ENCODE data around the gene TARS2.

DNA sequence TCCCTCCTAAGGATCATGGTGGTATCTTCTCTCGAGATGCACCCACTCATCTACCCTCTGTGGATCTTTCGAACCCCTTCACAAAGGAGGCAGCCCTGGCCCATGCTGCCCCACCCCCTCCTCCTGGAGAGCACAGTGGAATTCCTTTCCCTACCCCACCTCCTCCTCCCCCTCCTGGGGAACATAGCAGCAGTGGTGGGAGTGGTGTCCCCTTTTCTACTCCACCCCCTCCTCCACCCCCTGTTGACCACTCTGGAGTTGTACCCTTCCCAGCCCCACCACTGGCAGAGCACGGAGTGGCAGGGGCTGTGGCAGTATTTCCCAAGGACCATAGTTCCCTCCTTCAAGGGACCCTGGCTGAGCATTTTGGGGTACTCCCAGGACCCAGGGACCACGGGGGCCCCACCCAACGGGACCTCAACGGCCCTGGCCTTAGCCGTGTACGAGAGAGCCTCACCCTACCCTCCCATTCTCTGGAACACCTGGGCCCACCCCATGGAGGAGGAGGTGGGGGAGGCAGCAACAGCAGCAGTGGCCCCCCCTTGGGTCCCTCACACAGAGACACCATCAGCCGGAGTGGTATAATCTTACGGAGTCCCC lies 14.5 kb upstream of the TARS2 start:
- TF ChIP-seq, protein P1, sequence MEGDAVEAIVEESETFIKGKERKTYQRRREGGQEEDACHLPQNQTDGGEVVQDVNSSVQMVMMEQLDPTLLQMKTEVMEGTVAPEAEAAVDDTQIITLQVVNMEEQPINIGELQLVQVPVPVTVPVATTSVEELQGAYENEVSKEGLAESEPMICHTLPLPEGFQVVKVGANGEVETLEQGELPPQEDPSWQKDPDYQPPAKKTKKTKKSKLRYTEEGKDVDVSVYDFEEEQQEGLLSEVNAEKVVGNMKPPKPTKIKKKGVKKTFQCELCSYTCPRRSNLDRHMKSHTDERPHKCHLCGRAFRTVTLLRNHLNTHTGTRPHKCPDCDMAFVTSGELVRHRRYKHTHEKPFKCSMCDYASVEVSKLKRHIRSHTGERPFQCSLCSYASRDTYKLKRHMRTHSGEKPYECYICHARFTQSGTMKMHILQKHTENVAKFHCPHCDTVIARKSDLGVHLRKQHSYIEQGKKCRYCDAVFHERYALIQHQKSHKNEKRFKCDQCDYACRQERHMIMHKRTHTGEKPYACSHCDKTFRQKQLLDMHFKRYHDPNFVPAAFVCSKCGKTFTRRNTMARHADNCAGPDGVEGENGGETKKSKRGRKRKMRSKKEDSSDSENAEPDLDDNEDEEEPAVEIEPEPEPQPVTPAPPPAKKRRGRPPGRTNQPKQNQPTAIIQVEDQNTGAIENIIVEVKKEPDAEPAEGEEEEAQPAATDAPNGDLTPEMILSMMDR (IDR thresholded peaks at IDR 0.05), result no peak
- TF ChIP-seq EZH2 (IDR thresholded peaks at IDR 0.05), result no peak

Data from neural progenitor cell (in vitro differentiated cells).